SK-N-SH treated with all-trans-retinoic acid at 6 μM for 48 hours (cell line): ENCODE data around the gene AQP5.

Experiments used
- CSDC2 ChIP-seq: fragments of 250-450 bp; sonication (Bioruptor Pico); IDR thresholded peaks from 2 replicates; pipeline ENCODE4 v1.5.0; 2020; ENCODE audit warnings: mild to moderate bottlenecking, moderate library complexity
- ESRRG ChIP-seq: fragments of 250-450 bp; sonication (Bioruptor Pico); IDR thresholded peaks from 2 replicates; pipeline ENCODE4 v1.6.1; 2021; ENCODE audit warnings: mild to moderate bottlenecking
- ISL1 ChIP-seq: fragments of 250-450 bp; sonication (Bioruptor Pico); IDR thresholded peaks from 2 replicates; pipeline ENCODE4 v2.1.2; 2022; ENCODE audit warnings: mild to moderate bottlenecking, moderate library complexity
- RARB ChIP-seq: fragments of 250-450 bp; sonication (Bioruptor Pico); IDR thresholded peaks from 2 replicates; pipeline ENCODE4 v1.8.0; 2021; ENCODE audit warnings: mild to moderate bottlenecking, moderate library complexity
- SNAI2 ChIP-seq: fragments of 250-450 bp; sonication (Bioruptor Pico); IDR thresholded peaks from 2 replicates; pipeline ENCODE4 v1.5.0; 2020; ENCODE audit warnings: mild to moderate bottlenecking, moderate library complexity
- TOX ChIP-seq: fragments of 250-450 bp; sonication (Bioruptor Pico); IDR thresholded peaks from 2 replicates; pipeline ENCODE4 v1.8.0; 2021; ENCODE audit warnings: mild to moderate bottlenecking, moderate library complexity, borderline replicate concordance
- ZC3H10 ChIP-seq: fragments of 250-450 bp; sonication (Bioruptor Pico); IDR thresholded peaks from 2 replicates; pipeline ENCODE4 v1.5.1; 2021; ENCODE audit warnings: mild to moderate bottlenecking, moderate library complexity
- ZFP3 ChIP-seq: fragments of 250-450 bp; sonication (Bioruptor Pico); IDR thresholded peaks from 2 replicates; pipeline ENCODE4 v1.5.0; 2020; ENCODE audit warnings: mild to moderate bottlenecking, moderate library complexity
- ZFP30 ChIP-seq: fragments of 450-650 bp; formaldehyde crosslinking; IDR thresholded peaks from 2 replicates; pipeline ENCODE4 v1.5.0; 2022; ENCODE audit warnings: mild to moderate bottlenecking, moderate library complexity
- ZNF70 ChIP-seq: fragments of 450-650 bp; formaldehyde crosslinking; IDR thresholded peaks from 2 replicates; pipeline ENCODE4 v1.5.0; 2020; ENCODE audit warnings: mild to moderate bottlenecking, moderate library complexity
- ZNF8 ChIP-seq: fragments of 450-650 bp; formaldehyde crosslinking; IDR thresholded peaks from 2 replicates; pipeline ENCODE4 v1.5.0; 2020; ENCODE audit warnings: mild to moderate bottlenecking, moderate library complexity
- TF ChIP-seq, protein P1 (sequence below): fragments of 250-450 bp; sonication (Bioruptor Pico); IDR thresholded peaks from 2 replicates; pipeline ENCODE4 v1.5.1; 2020; ENCODE audit warnings: low read depth, mild to moderate bottlenecking, moderate library complexity
- TF ChIP-seq, protein P2 (sequence below): fragments of 250-450 bp; sonication (Bioruptor Pico); IDR thresholded peaks from 2 replicates; pipeline ENCODE4 v1.5.0; 2020; ENCODE audit warnings: mild to moderate bottlenecking, moderate library complexity

DNA sequence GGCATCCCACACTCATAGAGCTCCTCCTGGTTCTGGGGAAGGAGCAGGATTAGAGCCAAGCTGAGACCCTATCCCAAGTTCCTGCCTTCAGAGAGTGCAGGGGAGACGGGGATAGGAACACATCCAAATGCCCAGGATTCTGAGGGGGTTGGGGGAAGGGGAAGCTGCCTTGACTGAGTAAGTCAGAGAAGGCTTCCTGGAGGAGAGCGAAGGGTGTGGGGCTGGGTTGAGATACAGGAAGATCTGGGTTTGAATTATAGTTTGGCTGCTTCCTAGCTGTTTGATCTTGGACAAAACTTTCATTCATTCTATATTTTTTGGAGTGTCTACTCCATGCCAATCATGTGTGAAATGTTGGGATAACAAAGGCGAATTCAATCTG, 19.2 kb upstream of the AQP5 start:
- TF ChIP-seq, protein P1, sequence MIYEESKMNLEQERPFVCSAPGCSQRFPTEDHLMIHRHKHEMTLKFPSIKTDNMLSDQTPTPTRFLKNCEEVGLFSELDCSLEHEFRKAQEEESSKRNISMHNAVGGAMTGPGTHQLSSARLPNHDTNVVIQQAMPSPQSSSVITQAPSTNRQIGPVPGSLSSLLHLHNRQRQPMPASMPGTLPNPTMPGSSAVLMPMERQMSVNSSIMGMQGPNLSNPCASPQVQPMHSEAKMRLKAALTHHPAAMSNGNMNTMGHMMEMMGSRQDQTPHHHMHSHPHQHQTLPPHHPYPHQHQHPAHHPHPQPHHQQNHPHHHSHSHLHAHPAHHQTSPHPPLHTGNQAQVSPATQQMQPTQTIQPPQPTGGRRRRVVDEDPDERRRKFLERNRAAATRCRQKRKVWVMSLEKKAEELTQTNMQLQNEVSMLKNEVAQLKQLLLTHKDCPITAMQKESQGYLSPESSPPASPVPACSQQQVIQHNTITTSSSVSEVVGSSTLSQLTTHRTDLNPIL (CRISPR knock-in tag) = no peak
- no peak for TF ChIP-seq ISL1 (CRISPR knock-in tag)
- TF ChIP-seq ZNF70 = no peak
- TF ChIP-seq RARB (CRISPR knock-in tag) = no peak
- TF ChIP-seq, protein P2, sequence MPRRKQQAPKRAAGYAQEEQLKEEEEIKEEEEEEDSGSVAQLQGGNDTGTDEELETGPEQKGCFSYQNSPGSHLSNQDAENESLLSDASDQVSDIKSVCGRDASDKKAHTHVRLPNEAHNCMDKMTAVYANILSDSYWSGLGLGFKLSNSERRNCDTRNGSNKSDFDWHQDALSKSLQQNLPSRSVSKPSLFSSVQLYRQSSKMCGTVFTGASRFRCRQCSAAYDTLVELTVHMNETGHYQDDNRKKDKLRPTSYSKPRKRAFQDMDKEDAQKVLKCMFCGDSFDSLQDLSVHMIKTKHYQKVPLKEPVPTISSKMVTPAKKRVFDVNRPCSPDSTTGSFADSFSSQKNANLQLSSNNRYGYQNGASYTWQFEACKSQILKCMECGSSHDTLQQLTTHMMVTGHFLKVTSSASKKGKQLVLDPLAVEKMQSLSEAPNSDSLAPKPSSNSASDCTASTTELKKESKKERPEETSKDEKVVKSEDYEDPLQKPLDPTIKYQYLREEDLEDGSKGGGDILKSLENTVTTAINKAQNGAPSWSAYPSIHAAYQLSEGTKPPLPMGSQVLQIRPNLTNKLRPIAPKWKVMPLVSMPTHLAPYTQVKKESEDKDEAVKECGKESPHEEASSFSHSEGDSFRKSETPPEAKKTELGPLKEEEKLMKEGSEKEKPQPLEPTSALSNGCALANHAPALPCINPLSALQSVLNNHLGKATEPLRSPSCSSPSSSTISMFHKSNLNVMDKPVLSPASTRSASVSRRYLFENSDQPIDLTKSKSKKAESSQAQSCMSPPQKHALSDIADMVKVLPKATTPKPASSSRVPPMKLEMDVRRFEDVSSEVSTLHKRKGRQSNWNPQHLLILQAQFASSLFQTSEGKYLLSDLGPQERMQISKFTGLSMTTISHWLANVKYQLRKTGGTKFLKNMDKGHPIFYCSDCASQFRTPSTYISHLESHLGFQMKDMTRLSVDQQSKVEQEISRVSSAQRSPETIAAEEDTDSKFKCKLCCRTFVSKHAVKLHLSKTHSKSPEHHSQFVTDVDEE = no peak
- TF ChIP-seq TOX (CRISPR knock-in tag) = no peak
- TF ChIP-seq ZC3H10 (CRISPR knock-in tag) = no peak
- no peak for TF ChIP-seq SNAI2 (CRISPR knock-in tag)
- no peak for TF ChIP-seq ZFP30 (CRISPR knock-in tag)
- no peak for TF ChIP-seq ESRRG
- no peak for TF ChIP-seq ZFP3 (CRISPR knock-in tag)
- TF ChIP-seq CSDC2 (CRISPR knock-in tag) = no peak
- no peak for TF ChIP-seq ZNF8
